Spleen (tissue), 11 donors: ENCODE data around the gene FBXW8. TPM values are rescaled to one million over a fixed set of nuclear protein-coding genes. Genes with fewer than 3 reads are reported as not detected.

ENCODE experiments used
- DNase-seq: peaks from one replicate; pipeline ENCODE4 v3.0.0-alpha.2; 2020
- H3K27ac ChIP-seq, 8 donors: fragments of 200-600 bp; sonication (generic) in 7 of 8; 1 replicate in 4 of 8; 2 replicates in 4 of 8; pipeline versions ENCODE4 v1.5.0 to v1.8.0; 2016 to 2021; ENCODE audit warnings: inconsistent platforms in 4 of 8, mild to moderate bottlenecking in 4 of 8, moderate library complexity in 1 of 8
- H3K27me3 ChIP-seq, 7 donors: fragments of 200-600 bp; sonication (generic) in 6 of 7; replicated peaks in 1 of 7; 1 replicate in 4 of 7; 2 replicates in 3 of 7; pipeline versions ENCODE4 v1.5.0 to v1.8.0; 2016 to 2021; ENCODE audit warnings: inconsistent platforms in 3 of 7, mild to moderate bottlenecking in 1 of 7
- H3K36me3 ChIP-seq, 6 donors: fragments of 200-600 bp; sonication (generic) in 5 of 6; 1 replicate in 4 of 6; 2 replicates in 2 of 6; pipeline versions ENCODE4 v1.5.0 to v1.8.0; 2016 to 2021; ENCODE audit warnings: inconsistent platforms in 2 of 6
- H3K4me1 ChIP-seq, 6 donors: fragments of 200-600 bp; sonication (generic) in 5 of 6; 1 replicate in 3 of 6; 2 replicates in 3 of 6; pipeline versions ENCODE4 v1.5.0 to v1.8.0; 2016 to 2021; ENCODE audit warnings: inconsistent platforms in 3 of 6
- H3K4me3 ChIP-seq, 8 donors: fragments of 200-600 bp; sonication (generic) in 7 of 8; 1 replicate in 4 of 8; 2 replicates in 4 of 8; pipeline versions ENCODE4 v1.5.0 to v1.8.0; 2016 to 2021; ENCODE audit warnings: inconsistent platforms in 4 of 8, mild to moderate bottlenecking in 4 of 8, moderate library complexity in 2 of 8
- H3K9me3 ChIP-seq, 8 donors: fragments of 200-600 bp; sonication (generic) in 7 of 8; 1 replicate in 4 of 8; 2 replicates in 4 of 8; pipeline versions ENCODE4 v1.5.0 to v1.8.0; 2016 to 2021; ENCODE audit warnings: inconsistent platforms in 4 of 8
- POLR2A ChIP-seq, 3 donors: fragments of 450-650 bp; IDR thresholded peaks; one replicate each; pipeline ENCODE4 v1.5.1; 2017; ENCODE audit warnings: antibody characterized with exemption in 3 of 3, mild to moderate bottlenecking in 1 of 3
- POLR2AphosphoS5 ChIP-seq, 3 donors: sonication (generic); formaldehyde crosslinking; IDR thresholded peaks; one replicate each; pipeline ENCODE4 v1.5.1; 2017; ENCODE audit warnings: antibody characterized with exemption in 3 of 3
- WGBS, 5 donors: extraction: QIAGEN DNeasy Blood & Tissue Kit in 3 of 5; methylation state at CpG; one replicate each; pipeline versions ENCODE4 v1.1.5 to v1.1.7; 2013 to 2018; 5-methylcytosine and 5-hydroxymethylcytosine counted together
- intact Hi-C: fragments of 100-400 bp; cut with DNase I; formaldehyde crosslinking; loops from one replicate; pipeline ENCODE4 v1.15.0; 2023; ENCODE audit warnings: low total_unique reads
- polyA plus RNA-seq, 3 donors: library from polyadenylated mRNA; stranded (reverse); fragments of 200-250 nt; gene quantifications; one replicate each; pipeline ENCODE4 v1.2.1, GENCODE V29; 2013
- total RNA-seq, 7 donors: library from RNA; depleted of rRNA in 3 of 7; stranded (reverse); fragments of >200 nt in 3 of 7; fragmentation: NEBNext Ultra II Directional in 4 of 7; extraction: Animal tissue kit (Norgen Biotek cat#: 25700) in 4 of 7; gene quantifications; one replicate each; pipeline versions ENCODE4 v1.1.0 to v1.2.1, GENCODE V29; 2016 to 2021
- TF ChIP-seq, protein P1 (sequence below), 11 experiments: fragments of 200-600 bp in 7 of 11; fragments of 450-650 bp in 4 of 11; sonication (generic) in 4 of 11; IDR thresholded peaks in 8 of 11; conservative IDR thresholded peaks in 3 of 11; 1 replicate in 7 of 11; 2 replicates in 4 of 11; pipeline versions ENCODE4 v1.4.0 to v1.8.0; 2016 to 2021; ENCODE audit warnings: antibody characterized with exemption in 11 of 11, inconsistent platforms in 4 of 11, mild to moderate bottlenecking in 1 of 11
- donor health status: healthy with polysubstance abuse.
- donor health status: DM: no; HTN: no; CAD: no; lungs with moderate emphysema.
- donor health status: DM: no; HTN: no; CAD: no.
- donor health status: Bipolar disorder and iron deficiency.
- donor health status: healthy.
- donor health status: DM: no; HTN: no; CAD: no.
- donor health status: DM: yes; HTN: yes; CAD: no.

The FBXW8 gene
- total and polyA plus RNA-seq, 10 donors: 2.2 to 17.3 (median 11.8) TPM

DNA sequence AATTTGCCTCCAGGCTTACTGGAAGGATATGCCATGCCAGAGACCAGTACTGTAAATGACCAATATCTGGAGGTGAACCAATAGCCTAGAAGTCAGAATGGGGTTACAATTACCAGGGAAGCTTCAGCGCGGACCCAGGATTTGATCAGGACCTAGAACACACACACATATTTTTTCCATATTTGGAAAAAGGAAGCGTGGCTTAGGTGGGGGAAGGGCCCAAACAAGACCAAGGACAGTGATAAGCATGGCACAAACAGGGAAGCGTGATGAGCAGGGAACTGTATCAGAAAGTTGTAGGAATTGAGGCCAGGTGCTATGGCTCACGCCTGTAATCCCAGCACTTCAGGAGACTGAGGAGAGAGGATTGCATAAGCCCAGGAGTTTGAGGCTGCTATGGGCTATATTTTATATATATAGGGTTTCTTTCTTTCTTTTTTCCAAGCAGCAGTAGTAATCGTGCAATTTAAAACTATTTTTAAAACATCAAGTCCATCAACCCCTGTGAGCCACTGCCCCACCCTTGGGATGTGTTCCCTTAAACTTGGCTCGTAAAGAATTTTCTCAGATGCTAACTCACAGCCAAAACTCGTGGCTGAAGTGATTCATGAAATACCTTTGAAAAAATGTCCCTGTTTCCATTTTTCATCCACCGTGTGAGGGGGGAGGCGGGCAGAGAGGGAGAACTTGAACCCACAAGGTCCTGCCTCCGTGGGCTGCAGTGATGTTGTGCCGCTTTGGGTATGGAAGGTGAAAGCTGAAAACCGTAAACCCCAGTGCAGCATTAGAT is 46.2 kb upstream of the FBXW8 start:
- 72 to 79% (median 74%) methylated on average over 13 of the region's 13 CpGs for WGBS, 5 donors
- TF ChIP-seq, protein P1, sequence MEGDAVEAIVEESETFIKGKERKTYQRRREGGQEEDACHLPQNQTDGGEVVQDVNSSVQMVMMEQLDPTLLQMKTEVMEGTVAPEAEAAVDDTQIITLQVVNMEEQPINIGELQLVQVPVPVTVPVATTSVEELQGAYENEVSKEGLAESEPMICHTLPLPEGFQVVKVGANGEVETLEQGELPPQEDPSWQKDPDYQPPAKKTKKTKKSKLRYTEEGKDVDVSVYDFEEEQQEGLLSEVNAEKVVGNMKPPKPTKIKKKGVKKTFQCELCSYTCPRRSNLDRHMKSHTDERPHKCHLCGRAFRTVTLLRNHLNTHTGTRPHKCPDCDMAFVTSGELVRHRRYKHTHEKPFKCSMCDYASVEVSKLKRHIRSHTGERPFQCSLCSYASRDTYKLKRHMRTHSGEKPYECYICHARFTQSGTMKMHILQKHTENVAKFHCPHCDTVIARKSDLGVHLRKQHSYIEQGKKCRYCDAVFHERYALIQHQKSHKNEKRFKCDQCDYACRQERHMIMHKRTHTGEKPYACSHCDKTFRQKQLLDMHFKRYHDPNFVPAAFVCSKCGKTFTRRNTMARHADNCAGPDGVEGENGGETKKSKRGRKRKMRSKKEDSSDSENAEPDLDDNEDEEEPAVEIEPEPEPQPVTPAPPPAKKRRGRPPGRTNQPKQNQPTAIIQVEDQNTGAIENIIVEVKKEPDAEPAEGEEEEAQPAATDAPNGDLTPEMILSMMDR (IDR thresholded peaks at IDR 0.05 in 8 of 11, conservative IDR thresholded peaks at IDR 0.05 in 3 of 11): no peak
- TF ChIP-seq POLR2A (IDR thresholded peaks at IDR 0.05) (no peak), POLR2AphosphoS5 (IDR thresholded peaks at IDR 0.05) (no peak)
- intact Hi-C loops: no loop called here
- peaks cover 0 to 23% (median 9%) of the 10 kb centered on the region in 6 donors for H3K4me1 ChIP-seq
- no peaks in the 10 kb centered on the region for H3K9me3 ChIP-seq
- peaks cover 0 to 8% (median 0%) of the 10 kb centered on the region in 7 donors for H3K27me3 ChIP-seq
- no peak overlapping the region for H3K4me3 ChIP-seq
- no peak overlapping the region for H3K27ac ChIP-seq
- H3K36me3 ChIP-seq: no peaks in the 10 kb centered on the region
- DNase-seq: no peak

DNA sequence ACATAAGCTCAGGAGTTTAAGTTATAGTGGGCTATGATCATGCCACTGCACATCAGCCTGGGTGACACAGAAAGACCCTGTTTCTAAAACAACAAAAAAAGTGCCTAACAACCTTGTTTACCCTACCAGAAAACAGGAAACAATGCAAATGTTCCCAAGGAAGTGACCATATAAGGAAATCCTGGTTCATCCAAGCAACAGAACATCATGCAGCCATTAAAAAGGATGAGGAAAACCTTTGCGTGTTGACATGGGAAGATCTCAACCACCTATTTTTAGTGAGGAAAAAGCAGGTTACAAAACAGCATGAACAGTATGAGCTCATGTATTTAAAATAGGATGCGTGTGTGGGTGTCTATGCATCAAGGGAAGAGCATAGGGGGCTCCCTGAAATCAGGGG is 43.2 kb upstream of the FBXW8 start:
- DNase-seq: no peak
- no peaks in the 10 kb centered on the region for H3K4me1 ChIP-seq
- no peaks in the 10 kb centered on the region for H3K36me3 ChIP-seq
- TF ChIP-seq, protein P1 (IDR thresholded peaks at IDR 0.05 in 8 of 11, conservative IDR thresholded peaks at IDR 0.05 in 3 of 11): no peak
- TF ChIP-seq POLR2AphosphoS5 (IDR thresholded peaks at IDR 0.05): no peak
- intact Hi-C loops: no loop called here
- no peak overlapping the region for H3K4me3 ChIP-seq
- H3K27me3 ChIP-seq: peaks cover 0 to 15% (median 0%) of the 10 kb centered on the region in 7 donors
- 82 to 92% (median 86%) methylated on average over 2 of the region's 2 CpGs for WGBS, 5 donors
- no peak overlapping the region for H3K27ac ChIP-seq
- no peaks in the 10 kb centered on the region for H3K9me3 ChIP-seq

DNA sequence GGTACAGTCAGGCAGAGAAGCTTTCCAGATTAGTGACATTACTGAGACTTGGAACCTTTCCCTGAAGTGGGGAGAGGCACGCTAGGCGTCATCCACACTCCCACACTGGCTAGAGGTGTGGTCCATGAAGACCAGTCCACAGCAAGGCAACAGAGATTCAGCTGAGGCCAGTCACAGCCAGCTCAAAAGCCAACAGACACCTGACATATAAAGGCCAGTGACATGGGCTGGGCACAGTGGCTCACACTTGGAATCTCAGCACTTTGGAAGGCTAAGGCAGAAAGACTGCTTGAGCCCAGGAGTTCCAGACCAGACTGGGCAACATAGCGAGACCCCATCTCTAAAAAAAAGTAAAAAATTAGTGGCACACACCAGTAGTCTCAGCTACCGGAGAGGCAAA is 40.4 kb upstream of the FBXW8 start:
- peaks cover 0 to 39% (median 4%) of the 10 kb centered on the region in 7 donors for H3K27me3 ChIP-seq

More for the DNA sequence above, 40.4 kb upstream of the FBXW8 start:
- intact Hi-C loops: no loop called here
- H3K36me3 ChIP-seq: no peaks in the 10 kb centered on the region
- no peak for DNase-seq
- no peaks in the 10 kb centered on the region for H3K4me1 ChIP-seq
- TF ChIP-seq POLR2AphosphoS5 (IDR thresholded peaks at IDR 0.05) (no peak), POLR2A (IDR thresholded peaks at IDR 0.05) (no peak)
- TF ChIP-seq, protein P1 (IDR thresholded peaks at IDR 0.05 in 8 of 11, conservative IDR thresholded peaks at IDR 0.05 in 3 of 11): no peak
- H3K27ac ChIP-seq: no peak overlapping the region
- H3K9me3 ChIP-seq: peaks cover 0 to 10% (median 3%) of the 10 kb centered on the region in 8 donors
- WGBS, 5 donors: 69 to 79% (median 70%) methylated on average over 4 of the region's 4 CpGs
- H3K4me3 ChIP-seq: no peak overlapping the region
